K562 (cell line): ENCODE results near the gene IDI2. TPM values are rescaled to one million over a fixed set of nuclear protein-coding genes. Genes with fewer than 3 reads are reported as not detected.
"Not testable (repeated sequence)": the region's sequence is repeated elsewhere in the genome, so short reads cannot be mapped to it uniquely, and the experiment has no call there.

Experiments used
- ATAC-seq: fragments of 200-7000 bp; cut with Tn5 transposase; 3 replicates; pipeline ENCODE4 v1.9.1; 2020; ENCODE audit warnings: moderate library complexity
- BruUV-seq: library from RNA; stranded (reverse); fragments of 400-500 nt; replicated peaks from 2 replicates; lab custom pipeline; 2021; lab: Mats Ljungman, UMichigan
- CTCF ChIA-PET: fragments of 300-600 bp; formaldehyde crosslinking; extraction: SDS; loops from one replicate; lab custom pipeline; 2021; ENCODE audit warnings: low intra/inter-chr PET ratio; lab: Yijun Ruan, JAX
- POLR2A ChIA-PET: fragments of 300-600, 350-650 bp; sonication (Branson Sonifier 250); formaldehyde crosslinking; extraction: SDS; loops from one replicate; lab custom pipeline; 2021; ENCODE audit warnings: antibody characterized with exemption, inconsistent platforms; lab: Yijun Ruan, JAX
- DNase-seq, 4 experiments: peaks; one replicate each; pipeline versions ENCODE4 v3.0.0 to v3.0.0-alpha.2; 2011 to 2018; ENCODE audit warnings: low spot score in 3 of 4, mixed read lengths in 3 of 4; ENCODE audit errors: extremely low read depth in 1 of 4
- FAIRE-seq: peaks from 2 replicates; lab custom pipeline; 2011; peaks lifted over from hg19 to GRCh38; lab: Jason Lieb, UNC
- H2AFZ ChIP-seq: 2 replicates; pipeline ENCODE4 v1.6.0; 2011; ENCODE audit warnings: low read depth, low read length, control low read depth, inconsistent platforms
- H3K27ac ChIP-seq: fragments of 200-600 bp; 3 replicates; pipeline ENCODE4 v1.8.0; 2011; ENCODE audit warnings: low read depth, mild to moderate bottlenecking, control low read depth, inconsistent platforms, low read length, moderate library complexity, mixed read lengths; ENCODE audit errors: extremely low read depth
- H3K27me3 ChIP-seq, 2 experiments: fragments of 300-600 bp in 1 of 2; 2 replicates in 1 of 2; 3 replicates in 1 of 2; pipeline versions ENCODE4 v1.6.0 to v1.8.0; 2011; ENCODE audit warnings: inconsistent platforms in 2 of 2, low read length in 2 of 2, mild to moderate bottlenecking in 1 of 2, mixed read lengths in 1 of 2, moderate library complexity in 1 of 2; ENCODE audit not compliant: control insufficient read depth in 2 of 2, insufficient read depth in 2 of 2
- H3K36me3 ChIP-seq: fragments of 300-600 bp; 3 replicates; pipeline ENCODE4 v1.8.0; 2011; ENCODE audit warnings: mild to moderate bottlenecking, low read length, inconsistent platforms; ENCODE audit not compliant: control insufficient read depth, insufficient read depth
- H3K4me1 ChIP-seq, 2 experiments: fragments of 200-600 bp in 1 of 2; replicated peaks in 1 of 2; 2 replicates in 1 of 2; 3 replicates in 1 of 2; pipeline versions ENCODE4 v1.5.1 to v1.8.0; 2011; ENCODE audit warnings: inconsistent platforms in 2 of 2, low read length in 2 of 2, mild to moderate bottlenecking in 1 of 2, mixed read lengths in 1 of 2, moderate library complexity in 1 of 2; ENCODE audit not compliant: control insufficient read depth in 2 of 2, insufficient read depth in 2 of 2
- H3K4me2 ChIP-seq: 2 replicates; pipeline ENCODE4 v1.6.1; 2011; ENCODE audit warnings: low read length, control low read depth, inconsistent platforms, mixed read lengths; ENCODE audit not compliant: insufficient read depth
- H3K4me3 ChIP-seq: fragments of 200-600 bp; sonication (generic), shearing (Covaris generic); 2 replicates; pipeline ENCODE4 v1.5.1; 2016; ENCODE audit warnings: control low read depth, inconsistent platforms
- H3K79me2 ChIP-seq: fragments of 200-600 bp; 3 replicates; pipeline ENCODE4 v1.8.0; 2011; ENCODE audit warnings: low read length, inconsistent platforms; ENCODE audit not compliant: control insufficient read depth, insufficient read depth
- H3K9ac ChIP-seq, 2 experiments: 2 replicates each; pipeline versions ENCODE4 v1.6.0 to v1.6.1; 2011; ENCODE audit warnings: low read depth in 2 of 2, low read length in 2 of 2, control low read depth in 1 of 2, inconsistent platforms in 1 of 2, mild to moderate bottlenecking in 1 of 2, mixed read lengths in 1 of 2; ENCODE audit not compliant: insufficient read depth in 1 of 2
- H3K9me1 ChIP-seq: one replicate; pipeline ENCODE4 v1.6.0; 2011; ENCODE audit warnings: inconsistent platforms, mild to moderate bottlenecking, low read length, moderate library complexity; ENCODE audit not compliant: control insufficient read depth, insufficient read depth
- H3K9me3 ChIP-seq: replicated peaks from 2 replicates; pipeline ENCODE4 v1.5.1; 2011; ENCODE audit warnings: low read depth, low read length, inconsistent platforms; ENCODE audit not compliant: control insufficient read depth, insufficient read depth
- H4K20me1 ChIP-seq: replicated peaks from 2 replicates; pipeline ENCODE4 v1.6.1; 2011; ENCODE audit warnings: low read length, inconsistent platforms, mixed read lengths; ENCODE audit not compliant: control insufficient read depth, insufficient read depth
- EHMT2 ChIP-seq: fragments of 450-650 bp; IDR thresholded peaks from 2 replicates; pipeline ENCODE4 v1.6.1; 2018; ENCODE audit warnings: antibody characterized with exemption
- HNRNPL ChIP-seq: fragments of 200-400 bp; formaldehyde crosslinking; IDR thresholded peaks from 2 replicates; pipeline ENCODE4 v1.6.1; 2017; ENCODE audit warnings: low read depth, mild to moderate bottlenecking, low read length
- KDM1A ChIP-seq, 2 experiments: fragments of 450-650 bp; IDR thresholded peaks; 2 replicates each; pipeline ENCODE4 v1.6.1; 2016; ENCODE audit warnings: mild to moderate bottlenecking in 2 of 2
- PKNOX1 ChIP-seq: fragments of 450-650 bp; IDR thresholded peaks from 2 replicates; pipeline ENCODE4 v1.6.1; 2016
- POLR2G ChIP-seq: fragments of 200-400 bp; formaldehyde crosslinking; IDR thresholded peaks from 2 replicates; pipeline ENCODE4 v1.6.1; 2017; ENCODE audit warnings: low read depth, mild to moderate bottlenecking, antibody characterized with exemption, low read length, moderate library complexity
- U2AF2 ChIP-seq: fragments of 200-400 bp; formaldehyde crosslinking; optimal IDR thresholded peaks from 2 replicates; pipeline ENCODE3; 2017; ENCODE audit warnings: low read depth, mild to moderate bottlenecking, low read length
- ZNF174 ChIP-seq: fragments of 250-450 bp; sonication (Bioruptor Pico); IDR thresholded peaks from 2 replicates; pipeline ENCODE4 v1.4.0; 2020; ENCODE audit warnings: mild to moderate bottlenecking
- WGBS: fragments of 100-300 bp; shearing (Covaris generic); methylation state at CpG from one replicate; pipeline ENCODE4 v1.1.6; 2016; ENCODE audit warnings: low coverage, mixed read lengths; ENCODE audit not compliant: insufficient coverage; ENCODE audit errors: missing lambda C conversion rate; 5-methylcytosine and 5-hydroxymethylcytosine counted together
- in situ Hi-C: fragments of 300-500 bp; cut with MboI; formaldehyde crosslinking; loops from 4 replicates; pipeline ENCODE4 v1.15.0; 2018; ENCODE audit warnings: inconsistent platforms, mixed read lengths
- intact Hi-C: fragments of 100-400 bp; cut with micrococcal nuclease; formaldehyde crosslinking; loops from 2 replicates; pipeline ENCODE4 v1.14.2; 2022
- polyA plus RNA-seq, 8 experiments: library from polyadenylated mRNA; depleted of rRNA in 4 of 8; stranded (reverse) in 5 of 8; unstranded in 3 of 8; fragments of >200 nt; fragmentation: Nextera tagmentation in 2 of 8; fragmentation: Illumina TruSeq in 1 of 8; extraction: Ambion mirVana in 2 of 8; extraction: Trizol in 1 of 8; gene quantifications; 2 replicates each; pipeline versions ENCODE4 v1.2.1 to v1.2.3, GENCODE V29; 2011 to 2014; ENCODE audit warnings: inconsistent platforms in 1 of 8, missing spikeins in 1 of 8
- total RNA-seq, 7 experiments: library from RNA; depleted of rRNA in 6 of 7; stranded (reverse); fragments of >200 nt in 6 of 7; fragmentation: Illumina TruSeq in 2 of 7; extraction: Trizol in 2 of 7; gene quantifications; 2 replicates each; pipeline versions ENCODE4 v1.2.1 to v1.2.3, GENCODE V29; 2011 to 2021; ENCODE audit warnings: low replicate concordance in 1 of 7

IDI2 gene
- total and polyA plus RNA-seq, 9 of the 15 experiments (the other 6 are each of a cell fraction or from before 2014, with no cell fraction given), result not detected

- Histone ChIP-seq H3K4me1 (peaks cover 5 to 13% of the 10 kb centered on the region in 2 experiments; a peak in 4 of 5 replicates), H3K9ac (no peak overlapping the region), H3K4me2 (no peak overlapping the region), H3K36me3 (peaks cover 98% of the 10 kb centered on the region), H3K9me3 (no peaks in the 10 kb centered on the region), H3K9me1 (no peaks in the 10 kb centered on the region), H3K27me3 (no peaks in the 10 kb centered on the region), H4K20me1 (peaks cover 15% of the 10 kb centered on the region; the same call in 1 of the 2 replicates), H3K27ac (no peak overlapping the region), H3K4me3 (no peak overlapping the region), H2AFZ (no peak overlapping the region), H3K79me2 (peaks cover 24% of the 10 kb centered on the region; the same call in 2 of the 3 replicates)
- FAIRE-seq (no peak), DNase-seq (no peak), ATAC-seq (no peak)
- intact Hi-C loops (no loop called here), in situ Hi-C loops (no loop called here)
- no peak for TF ChIP-seq KDM1A (IDR thresholded peaks at IDR 0.05)
- TF ChIP-seq EHMT2, result no peak
- no peak for TF ChIP-seq ZNF174 (CRISPR knock-in tag)
- TF ChIP-seq POLR2G, result 0 out of 2 replicates have a peak, but pooled peaks have one; percentile 17
- no peak for TF ChIP-seq PKNOX1
- TF ChIP-seq HNRNPL, result no peak
- no peak for TF ChIP-seq U2AF2
- WGBS, result 100% methylated on average over 2 of the region's 7 CpGs
- ChIA-PET CTCF (no interaction called here), POLR2A (no interaction called here)
- no TSS peak for BruUV-seq
These were observed 15.0 kb downstream of the IDI2 start for GRCh38 chr10:1010703-1011102.

- BruUV-seq, H3K9me1 ChIP-seq, H3K9me3 ChIP-seq, in situ Hi-C loops, H3K9ac ChIP-seq, H3K27me3 ChIP-seq, CTCF ChIA-PET, H3K27ac ChIP-seq, H3K4me2 ChIP-seq, H2AFZ ChIP-seq, DNase-seq, ATAC-seq, H3K4me3 ChIP-seq, FAIRE-seq, intact Hi-C loops: not testable (repeated sequence)
- WGBS, result 90% methylated on average over 5 of the region's 8 CpGs
- Histone ChIP-seq H3K36me3 (peaks cover 99% of the 10 kb centered on the region), H3K4me1 (peaks cover 5 to 13% of the 10 kb centered on the region in 2 experiments; a peak in 4 of 5 replicates), H4K20me1 (peaks cover 15% of the 10 kb centered on the region; the same call in 1 of the 2 replicates), H3K79me2 (peaks cover 24% of the 10 kb centered on the region; the same call in 2 of the 3 replicates)
- POLR2A ChIA-PET, result interaction anchor here (1.0 to 1.3 kb wide), 3 partner anchors 9 to 23 kb away, joined by 3 read pairs; no protein-coding TSS in a partner anchor
These were observed 15.7 kb downstream of the IDI2 start for GRCh38 chr10:1009947-1010346.
